Choroid plexus epithelial cell (primary cell): ENCODE results near the gene ARHGEF11.

Source experiments
- DNase-seq: peaks from one replicate; pipeline ENCODE4 v3.0.0-alpha.2; 2010; ENCODE audit warnings: low read depth
- H3K4me3 ChIP-seq: 2 replicates; pipeline ENCODE4 v1.5.1; 2011; ENCODE audit warnings: low read depth, mild to moderate bottlenecking, control low read depth, low read length, moderate library complexity
- TF ChIP-seq, protein P1 (sequence below): conservative IDR thresholded peaks from 2 replicates; pipeline ENCODE4 v1.5.1; 2011; ENCODE audit warnings: low read depth, mild to moderate bottlenecking, control low read depth, inconsistent platforms, low read length, moderate library complexity

ARHGEF11 gene

DNA sequence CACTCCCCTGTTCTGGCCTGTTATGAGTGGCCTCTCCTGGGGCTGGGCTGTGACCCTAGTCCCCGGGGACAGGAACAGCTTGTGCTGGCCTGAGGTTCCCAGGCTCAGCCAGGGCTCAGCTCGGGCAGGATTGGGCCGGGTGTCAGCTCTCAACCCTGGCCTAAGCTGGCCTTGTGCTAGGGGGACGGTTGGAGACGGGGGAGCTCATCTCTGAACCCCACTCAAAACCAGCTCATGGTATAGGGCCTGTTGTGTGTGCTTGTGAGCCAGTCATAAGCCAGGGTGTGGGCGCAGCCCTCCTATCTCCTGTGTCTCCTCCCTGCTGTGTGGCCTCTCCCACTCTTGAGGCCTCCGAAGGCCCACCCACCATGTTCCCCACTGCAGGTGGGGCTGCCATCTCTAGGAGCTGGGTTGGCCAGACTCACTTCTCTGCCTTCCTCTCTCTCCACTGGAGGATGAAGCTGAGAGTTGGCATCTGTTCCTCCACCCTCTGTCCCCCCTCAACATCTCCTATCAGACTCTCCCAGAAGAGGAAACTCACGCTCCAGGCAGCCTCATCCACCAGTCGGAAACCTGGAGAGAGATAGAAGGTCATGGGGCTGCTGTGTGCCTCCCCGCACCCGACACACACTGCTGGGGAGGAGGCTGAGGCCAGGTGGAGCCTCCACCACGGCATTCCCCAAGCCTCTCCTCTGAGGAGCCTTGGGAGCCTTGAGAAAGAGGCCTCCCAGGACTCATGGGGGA is 150.7 kb downstream of the ARHGEF11 start:
- TF ChIP-seq, protein P1, sequence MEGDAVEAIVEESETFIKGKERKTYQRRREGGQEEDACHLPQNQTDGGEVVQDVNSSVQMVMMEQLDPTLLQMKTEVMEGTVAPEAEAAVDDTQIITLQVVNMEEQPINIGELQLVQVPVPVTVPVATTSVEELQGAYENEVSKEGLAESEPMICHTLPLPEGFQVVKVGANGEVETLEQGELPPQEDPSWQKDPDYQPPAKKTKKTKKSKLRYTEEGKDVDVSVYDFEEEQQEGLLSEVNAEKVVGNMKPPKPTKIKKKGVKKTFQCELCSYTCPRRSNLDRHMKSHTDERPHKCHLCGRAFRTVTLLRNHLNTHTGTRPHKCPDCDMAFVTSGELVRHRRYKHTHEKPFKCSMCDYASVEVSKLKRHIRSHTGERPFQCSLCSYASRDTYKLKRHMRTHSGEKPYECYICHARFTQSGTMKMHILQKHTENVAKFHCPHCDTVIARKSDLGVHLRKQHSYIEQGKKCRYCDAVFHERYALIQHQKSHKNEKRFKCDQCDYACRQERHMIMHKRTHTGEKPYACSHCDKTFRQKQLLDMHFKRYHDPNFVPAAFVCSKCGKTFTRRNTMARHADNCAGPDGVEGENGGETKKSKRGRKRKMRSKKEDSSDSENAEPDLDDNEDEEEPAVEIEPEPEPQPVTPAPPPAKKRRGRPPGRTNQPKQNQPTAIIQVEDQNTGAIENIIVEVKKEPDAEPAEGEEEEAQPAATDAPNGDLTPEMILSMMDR: no peak
- DNase-seq: peak; percentile 51
- peak overlapping the region; percentile 62 for H3K4me3 ChIP-seq

- DNase-seq: no peak
- peak overlapping the region; percentile 62 for H3K4me3 ChIP-seq
- TF ChIP-seq, protein P1: no peak
Observed at GRCh38 chr1:156894001-156894400, 151.5 kb downstream of the ARHGEF11 start.

- TF ChIP-seq, protein P1: no peak
- H3K4me3 ChIP-seq: peak within 1 kb of the TSS; percentile 62
- no peak for DNase-seq
Observed at GRCh38 chr1:156893048-156893953, 152.2 kb downstream of the ARHGEF11 start, which contains the start of gene PEAR1. PEAR1 (plus strand) TSS chr1:156893718; CDS start chr1:156903927, 10,209 bp downstream.

DNA sequence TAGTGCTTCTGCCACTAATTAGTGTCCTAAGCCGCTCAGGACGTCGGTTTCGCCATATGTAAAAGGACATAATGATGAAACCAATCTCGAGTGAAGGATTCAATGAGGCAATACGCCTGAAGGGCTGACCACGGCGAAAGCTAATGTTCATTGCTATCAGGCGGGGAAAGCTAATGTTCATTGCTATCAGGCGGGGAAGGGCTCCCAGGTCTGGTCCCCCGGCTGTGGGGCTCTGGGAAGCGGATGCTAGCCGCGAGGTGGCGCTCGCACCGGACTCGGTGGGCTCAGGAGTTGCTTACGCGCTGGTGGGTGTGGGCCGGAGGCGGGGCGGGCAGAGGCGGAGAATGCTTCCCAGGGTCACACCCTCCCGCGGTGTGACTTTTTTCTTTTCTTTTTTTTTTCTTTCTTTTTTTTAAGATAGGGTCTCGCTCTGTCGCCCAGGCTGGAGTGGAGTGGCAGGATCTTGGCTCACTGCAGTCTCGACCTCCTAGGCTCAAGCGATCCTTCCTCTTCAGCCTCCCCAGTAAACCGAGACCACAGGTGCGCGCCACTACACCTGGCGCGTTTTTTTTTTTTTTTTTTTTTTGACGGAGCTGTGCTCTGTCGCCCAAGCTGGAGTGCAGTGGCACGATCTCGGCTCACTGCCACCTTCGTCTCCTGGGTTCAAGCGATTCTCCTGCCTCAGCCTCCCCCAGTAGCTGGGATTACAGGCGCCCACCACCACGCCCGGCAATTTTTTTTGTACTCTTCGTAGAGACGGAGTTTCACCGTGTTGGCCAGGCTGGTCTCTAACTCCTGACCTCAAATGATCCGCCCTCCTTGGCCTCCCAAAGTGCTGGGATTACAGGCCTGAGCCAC is 153.1 kb downstream of the ARHGEF11 start:
- TF ChIP-seq, protein P1: peak; percentile 90
- peak; percentile 92 for DNase-seq
- H3K4me3 ChIP-seq: peak overlapping the region; percentile 36

DNA sequence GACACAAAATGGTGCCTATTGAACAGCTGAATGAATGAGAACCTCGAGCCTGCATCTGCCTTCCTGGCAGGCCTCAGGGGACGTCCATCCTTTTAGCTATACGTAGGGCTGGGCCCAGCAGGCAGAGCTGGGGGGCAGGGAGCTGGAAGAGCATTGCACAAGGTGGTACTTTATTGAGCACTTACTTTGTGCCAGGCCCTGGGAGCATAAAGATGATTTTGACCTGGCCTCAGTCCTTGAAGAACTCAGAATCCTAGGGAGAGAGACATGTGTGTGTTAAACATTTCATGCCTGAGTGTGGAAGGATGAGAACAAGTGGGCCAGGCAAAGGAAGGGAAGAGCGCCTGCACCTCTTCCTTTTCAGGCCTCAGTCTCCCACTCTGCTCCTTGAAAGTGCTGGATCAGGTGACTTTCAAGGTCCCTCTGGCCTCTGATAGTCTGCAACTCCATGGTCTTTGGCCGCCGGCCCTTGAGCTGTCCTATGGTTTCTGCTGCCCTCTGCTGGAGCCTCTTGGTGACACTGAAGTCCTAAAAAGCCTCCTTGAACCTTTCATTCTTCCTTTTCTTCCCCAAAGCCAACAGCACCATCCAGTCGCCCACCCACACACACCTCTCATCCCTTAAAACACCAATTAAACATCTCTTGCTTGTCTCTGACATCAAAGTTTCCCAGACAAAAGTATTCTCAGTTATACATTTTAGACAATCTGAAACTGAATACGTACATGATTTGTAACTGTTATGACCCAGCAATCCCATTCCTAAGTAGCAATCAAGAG is 155.6 kb downstream of the ARHGEF11 start:
- DNase-seq: peak; percentile 87
- TF ChIP-seq, protein P1: peak; percentile 93
- no peak overlapping the region for H3K4me3 ChIP-seq

GRCh38 chr1:156887734-156888133 is 157.8 kb downstream of the ARHGEF11 start:
- H3K4me3 ChIP-seq: no peak overlapping the region
- no peak for DNase-seq
- TF ChIP-seq, protein P1: no peak
